Right renal pelvis (tissue), 4 donors: ENCODE measurements around the gene CPOX. TPM values are rescaled to one million over a fixed set of nuclear protein-coding genes. Genes with fewer than 3 reads are reported as not detected.

ENCODE experiments used
- DNase-seq, 4 donors: peaks; one replicate each; pipeline ENCODE4 v3.0.0-alpha.2; 2013; ENCODE audit warnings: low read depth in 4 of 4, low spot score in 3 of 4, missing footprints in 1 of 4
- polyA plus RNA-seq, 4 donors: library from polyadenylated mRNA; unstranded; fragments of 120-200 nt; gene quantifications; one replicate each; pipeline ENCODE4 v1.2.1, GENCODE V29; 2013; ENCODE audit not compliant: insufficient read length in 4 of 4

Gene CPOX
- polyA plus RNA-seq, 4 donors = 24.4 to 25.7 (median 24.7) TPM

DNA sequence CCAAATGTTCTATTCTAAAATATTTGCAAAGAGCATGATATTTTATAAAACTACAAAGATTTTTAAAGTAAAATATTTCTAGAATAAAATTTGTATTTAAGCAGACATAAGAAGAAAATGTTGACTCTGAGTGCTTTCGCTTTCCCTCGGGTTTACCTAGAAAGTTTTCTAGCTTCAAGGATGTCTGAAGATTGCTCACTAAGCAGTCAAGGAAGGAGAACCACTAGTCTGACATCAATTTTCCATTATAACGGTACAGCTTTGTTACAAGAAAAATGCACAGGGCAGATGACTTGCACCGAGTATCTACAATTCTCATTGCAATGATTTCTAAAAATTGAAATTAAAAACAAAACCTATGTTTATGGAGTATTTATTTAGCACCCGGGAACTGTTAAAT lies 47.5 kb downstream of the CPOX start:
- no peak for DNase-seq

- no peak for DNase-seq
Measured at GRCh38 chr3:98542623-98543022, 50.8 kb downstream of the CPOX start.

GRCh38 chr3:98541695-98542094 lies 51.7 kb downstream of the CPOX start:
- DNase-seq = no peak

DNA sequence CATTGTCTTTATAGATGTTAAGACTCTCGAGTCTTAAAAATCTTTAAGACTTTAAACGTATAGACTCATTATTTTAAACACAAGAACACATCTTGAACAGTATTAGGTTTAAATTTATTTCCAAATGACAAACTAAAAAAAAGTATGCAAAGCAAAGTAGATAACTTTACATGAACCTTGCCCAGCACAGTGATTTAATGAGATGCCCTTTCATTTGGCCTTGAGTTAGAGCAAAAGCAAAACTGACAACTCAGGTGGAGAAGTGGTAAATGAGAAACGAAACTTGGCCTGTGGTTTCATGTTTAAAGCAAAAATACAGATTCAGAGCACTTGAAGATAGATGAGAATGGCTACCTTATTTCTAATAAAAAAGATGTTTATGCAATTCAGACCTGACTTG lies 53.1 kb downstream of the CPOX start:
- DNase-seq = no peak

GRCh38 chr3:98536456-98537017 lies 56.9 kb downstream of the CPOX start:
- DNase-seq = no peak

GRCh38 chr3:98534734-98535133 lies 58.7 kb downstream of the CPOX start:
- DNase-seq = no peak

DNA sequence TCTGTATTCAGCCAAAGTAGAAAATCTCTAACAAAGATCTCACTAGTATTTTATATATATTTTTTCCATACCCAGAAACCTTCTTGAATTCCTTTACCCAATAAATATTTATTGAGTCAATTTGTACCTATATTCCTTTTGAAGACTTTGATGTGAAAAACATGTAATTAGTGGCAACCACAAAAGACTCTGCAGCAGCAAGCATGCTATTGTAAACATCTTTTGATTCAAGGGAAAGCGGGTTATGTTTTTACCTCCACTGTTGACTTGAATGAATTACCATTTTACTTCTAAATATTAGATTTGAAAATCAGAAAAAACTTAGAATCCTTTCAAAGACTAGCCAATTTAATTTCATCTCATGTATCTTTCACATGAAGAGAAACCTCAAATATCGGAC lies 59.2 kb downstream of the CPOX start:
- no peak for DNase-seq

DNA sequence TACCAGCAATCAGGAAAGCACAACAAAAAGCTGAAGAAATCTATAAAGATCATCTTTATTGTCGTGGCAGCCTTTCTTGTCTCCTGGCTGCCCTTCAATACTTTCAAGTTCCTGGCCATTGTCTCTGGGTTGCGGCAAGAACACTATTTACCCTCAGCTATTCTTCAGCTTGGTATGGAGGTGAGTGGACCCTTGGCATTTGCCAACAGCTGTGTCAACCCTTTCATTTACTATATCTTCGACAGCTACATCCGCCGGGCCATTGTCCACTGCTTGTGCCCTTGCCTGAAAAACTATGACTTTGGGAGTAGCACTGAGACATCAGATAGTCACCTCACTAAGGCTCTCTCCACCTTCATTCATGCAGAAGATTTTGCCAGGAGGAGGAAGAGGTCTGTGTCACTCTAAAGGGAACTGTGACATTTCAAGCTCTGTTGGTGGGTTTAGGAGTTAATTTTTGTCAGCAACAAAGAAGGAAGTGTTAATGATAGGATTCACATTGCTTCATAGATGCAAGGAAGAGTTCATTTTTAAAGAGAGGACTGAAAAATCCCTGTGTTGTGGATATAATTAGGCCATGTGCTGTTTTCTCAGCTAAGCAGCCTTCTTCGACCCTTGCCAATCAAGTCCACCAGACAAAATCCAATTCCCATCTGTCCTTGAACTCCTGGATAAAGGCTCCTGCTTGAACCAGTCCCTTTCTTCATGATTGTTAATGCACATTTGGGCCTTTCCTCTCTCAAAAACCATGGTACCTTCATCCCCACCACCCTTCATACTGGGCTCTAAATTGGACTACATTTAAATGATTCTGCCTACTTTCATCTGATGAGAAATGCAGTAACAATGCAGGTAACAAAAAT lies 60.5 kb downstream of the CPOX start:
- no peak for DNase-seq

DNA sequence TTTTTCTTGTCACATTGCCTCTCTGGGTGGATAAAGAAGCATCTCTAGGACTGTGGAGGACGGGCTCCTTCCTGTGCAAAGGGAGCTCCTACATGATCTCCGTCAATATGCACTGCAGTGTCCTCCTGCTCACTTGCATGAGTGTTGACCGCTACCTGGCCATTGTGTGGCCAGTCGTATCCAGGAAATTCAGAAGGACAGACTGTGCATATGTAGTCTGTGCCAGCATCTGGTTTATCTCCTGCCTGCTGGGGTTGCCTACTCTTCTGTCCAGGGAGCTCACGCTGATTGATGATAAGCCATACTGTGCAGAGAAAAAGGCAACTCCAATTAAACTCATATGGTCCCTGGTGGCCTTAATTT lies 61.2 kb downstream of the CPOX start:
- DNase-seq = no peak

DNA sequence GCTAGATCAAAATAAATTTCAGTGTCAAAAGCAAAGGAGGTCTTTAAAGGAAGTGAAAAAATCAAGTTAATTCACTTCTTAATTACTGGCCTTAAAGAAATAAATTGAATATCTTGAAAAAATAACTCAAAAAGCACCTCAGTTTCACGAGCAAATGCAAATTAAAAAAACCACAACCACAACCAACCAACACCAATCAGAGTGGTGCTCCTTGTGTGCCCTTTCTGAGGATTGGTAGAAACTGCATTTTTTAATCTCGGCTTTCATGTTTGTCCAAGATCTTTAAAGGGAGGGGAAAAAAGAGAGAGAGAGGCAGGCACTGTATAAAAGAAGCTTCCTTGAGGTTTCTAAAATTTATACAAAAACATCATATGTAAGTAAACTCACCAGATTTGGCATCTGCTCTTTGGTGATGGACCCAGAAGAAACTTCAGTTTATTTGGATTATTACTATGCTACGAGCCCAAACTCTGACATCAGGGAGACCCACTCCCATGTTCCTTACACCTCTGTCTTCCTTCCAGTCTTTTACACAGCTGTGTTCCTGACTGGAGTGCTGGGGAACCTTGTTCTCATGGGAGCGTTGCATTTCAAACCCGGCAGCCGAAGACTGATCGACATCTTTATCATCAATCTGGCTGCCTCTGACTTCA lies 61.7 kb downstream of the CPOX start, which contains the start of gene GPR15:
GPR15 (plus strand) TSS at position 357 of the 653 bp plus-strand sequence; CDS start at position 413, 56 bp downstream.
- no peak for DNase-seq

DNA sequence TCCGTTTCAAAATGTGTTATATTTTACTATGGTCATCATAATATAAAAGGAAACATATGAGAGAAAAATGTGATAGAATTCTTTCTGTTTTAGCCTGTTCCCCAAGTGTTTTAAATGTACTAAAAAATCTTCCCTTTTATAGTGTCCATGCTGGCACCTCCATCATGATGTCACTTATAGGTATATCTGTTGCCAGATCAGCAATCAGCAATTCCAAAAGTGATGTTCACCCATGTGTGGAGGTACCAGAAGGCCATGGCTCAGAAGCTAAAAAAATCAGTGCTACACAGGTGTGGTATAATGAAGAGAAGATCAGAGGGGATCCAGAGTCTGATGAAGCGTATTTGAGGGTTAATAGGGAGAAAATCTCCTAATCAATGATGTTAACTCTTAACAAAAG lies 62.7 kb downstream of the CPOX start:
- DNase-seq = no peak

DNA sequence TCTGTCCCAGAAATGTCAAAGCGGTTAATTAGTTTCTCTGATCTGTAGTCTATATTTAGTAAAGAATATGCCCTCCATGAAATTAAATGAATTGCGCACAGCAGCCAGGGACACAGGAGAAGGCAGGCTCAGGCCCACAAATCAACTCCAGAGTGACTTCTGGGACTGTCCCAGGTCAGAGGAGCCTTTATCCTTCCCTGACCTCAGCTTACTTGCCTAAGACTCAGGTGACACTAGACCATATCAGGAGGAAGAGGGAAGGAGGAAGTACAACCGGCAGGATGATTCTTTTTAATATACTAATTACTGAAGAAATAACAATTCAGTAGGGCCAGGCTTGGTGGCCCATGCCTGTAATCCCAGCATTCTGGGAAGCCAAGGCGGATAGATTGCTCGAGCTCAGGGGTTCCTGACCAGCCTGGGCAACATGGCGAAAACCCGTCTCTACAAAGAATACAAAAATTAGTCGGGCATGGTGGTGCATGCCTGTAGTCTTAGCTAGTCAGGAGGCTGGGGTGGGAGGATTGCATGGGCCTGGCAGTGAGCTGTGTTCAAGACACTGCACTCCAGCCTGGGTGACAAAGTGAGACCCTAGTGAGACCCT lies 63.5 kb downstream of the CPOX start:
- DNase-seq = no peak

Other genes starting within 250 kb of the CPOX start
- not detected for gene OR5K4, start 239.8 kb downstream of the CPOX start, polyA plus RNA-seq
- not detected for gene OR5K3, start 202.9 kb downstream of the CPOX start, polyA plus RNA-seq
- gene OR5K1, start 130.4 kb downstream of the CPOX start, polyA plus RNA-seq = under 1 TPM in 1 of 4 donors, not detected in 3; 0.19 TPM
- under 1 TPM in 2 of 4 donors, not detected in 2; 0.35 TPM for gene OR5K2, start 95.9 kb downstream of the CPOX start, polyA plus RNA-seq
- gene CLDND1, start 70.7 kb downstream of the CPOX start, polyA plus RNA-seq = 100 to 1,000 TPM; 162 to 189 (median 173) TPM
- gene GPR15, start 61.6 kb downstream of the CPOX start, polyA plus RNA-seq = not detected
- 10 to 100 TPM; 65.6 to 85.1 (median 74.3) TPM for gene ST3GAL6, start 169.7 kb upstream of the CPOX start, polyA plus RNA-seq